Keratinocyte (primary cell): ENCODE measurements around the gene STX19. TPM values are rescaled to one million over a fixed set of nuclear protein-coding genes. Genes with fewer than 3 reads are reported as not detected.

Experiments
- DNase-seq: peaks from one replicate; pipeline ENCODE4 v3.0.0-alpha.2; 2011; ENCODE audit warnings: low read depth, missing footprints, low spot score
- FAIRE-seq: peaks from 2 replicates; lab custom pipeline; 2011; peaks lifted over from hg19 to GRCh38; lab: Jason Lieb, UNC
- H2AFZ ChIP-seq: 2 replicates; pipeline ENCODE4 v1.6.0; 2012; ENCODE audit warnings: low read length, control low read depth, inconsistent platforms; ENCODE audit not compliant: control insufficient read depth
- H3K27ac ChIP-seq: 2 replicates; pipeline ENCODE4 v1.5.1; 2011; ENCODE audit warnings: low read length; ENCODE audit not compliant: control insufficient read depth, insufficient read depth
- H3K27me3 ChIP-seq: 3 replicates; pipeline ENCODE4 v1.6.0; 2011; ENCODE audit warnings: low read length; ENCODE audit not compliant: control insufficient read depth, insufficient read depth; ENCODE audit errors: extremely low read depth
- H3K36me3 ChIP-seq, 2 experiments: 2 replicates in 1 of 2; 3 replicates in 1 of 2; pipeline ENCODE4 v1.5.1; 2011; ENCODE audit warnings: low read length in 2 of 2, mild to moderate bottlenecking in 1 of 2; ENCODE audit not compliant: control insufficient read depth in 2 of 2, insufficient read depth in 2 of 2; ENCODE audit errors: extremely low read depth in 1 of 2
- H3K4me1 ChIP-seq: 3 replicates; pipeline ENCODE4 v1.5.1; 2011; ENCODE audit warnings: low read length; ENCODE audit not compliant: control insufficient read depth, insufficient read depth; ENCODE audit errors: extremely low read depth
- H3K4me2 ChIP-seq: 3 replicates; pipeline ENCODE4 v1.6.0; 2011; ENCODE audit warnings: low read depth, low read length; ENCODE audit not compliant: control insufficient read depth, insufficient read depth; ENCODE audit errors: extremely low read depth
- H3K4me3 ChIP-seq, 3 experiments: fragments of 200-600 bp in 1 of 3; sonication (generic) in 1 of 3; 2 replicates in 2 of 3; 3 replicates in 1 of 3; pipeline ENCODE4 v1.5.1; 2011 to 2016; ENCODE audit warnings: low read length in 3 of 3, mild to moderate bottlenecking in 3 of 3, control low read depth in 2 of 3, inconsistent platforms in 1 of 3, low read depth in 1 of 3, mixed read lengths in 1 of 3, mixed run types in 1 of 3, moderate library complexity in 1 of 3; ENCODE audit not compliant: control insufficient read depth in 2 of 3, insufficient read depth in 2 of 3; ENCODE audit errors: extremely low read depth in 1 of 3
- H3K79me2 ChIP-seq: 2 replicates; pipeline ENCODE4 v1.6.0; 2012; ENCODE audit warnings: low read length; ENCODE audit not compliant: control insufficient read depth, insufficient read depth
- H3K9ac ChIP-seq: 3 replicates; pipeline ENCODE4 v1.6.0; 2011; ENCODE audit warnings: low read length; ENCODE audit not compliant: control insufficient read depth, insufficient read depth; ENCODE audit errors: extremely low read depth
- H3K9me1 ChIP-seq: 3 replicates; pipeline ENCODE4 v1.6.0; 2011; ENCODE audit warnings: low read length; ENCODE audit not compliant: control insufficient read depth, insufficient read depth; ENCODE audit errors: extremely low read depth
- H3K9me3 ChIP-seq: 2 replicates; pipeline ENCODE4 v1.5.1; 2012; ENCODE audit warnings: low read depth, low read length; ENCODE audit not compliant: control insufficient read depth
- H4K20me1 ChIP-seq: 3 replicates; pipeline ENCODE4 v1.6.0; 2011; ENCODE audit warnings: low read length; ENCODE audit not compliant: control insufficient read depth, insufficient read depth; ENCODE audit errors: extremely low read depth
- CTCF ChIP-seq, 3 experiments: IDR thresholded peaks in 1 of 3; conservative IDR thresholded peaks in 1 of 3; optimal IDR thresholded peaks in 1 of 3; 2 replicates in 2 of 3; 3 replicates in 1 of 3; pipeline versions ENCODE3 to v1.5.1; 2011; ENCODE audit warnings: low read length in 3 of 3, mild to moderate bottlenecking in 3 of 3, moderate library complexity in 2 of 3, control low read depth in 1 of 3, inconsistent platforms in 1 of 3; ENCODE audit not compliant: insufficient read depth in 2 of 3; ENCODE audit errors: extremely low read depth in 1 of 3
- EZH2 ChIP-seq: IDR thresholded peaks from one replicate; pipeline ENCODE4 v1.6.1; 2012; ENCODE audit warnings: inconsistent platforms, mild to moderate bottlenecking, low read length, moderate library complexity
- dilution Hi-C: fragments of 300-500 bp; cut with MboI; formaldehyde crosslinking; loops from one replicate; pipeline ENCODE4 v1.7.0; 2020; ENCODE audit warnings: low sequenced_read_pairs; ENCODE audit not compliant: extremely low pct_ligation_motif_present
- polyA plus RNA-seq, 5 experiments: library from polyadenylated mRNA; depleted of rRNA in 3 of 5; stranded (reverse) in 3 of 5; stranded (forward) in 1 of 5; unstranded in 1 of 5; fragments of >200 nt; gene quantifications; 1 replicate in 1 of 5; 2 replicates in 3 of 5; 3 replicates in 1 of 5; pipeline versions ENCODE4 v1.2.1 to v1.2.3, GENCODE V29; 2011 to 2012; ENCODE audit warnings: missing spikeins in 2 of 5, low read depth in 1 of 5, low replicate concordance in 1 of 5

STX19 gene
- polyA plus RNA-seq, 1 donor (not counting 4 experiments of a cell fraction or from before 2014, with no cell fraction given): 0.30 TPM

- Histone ChIP-seq H3K27ac (no peak overlapping the region), H3K4me3 (no peak overlapping the region), H2AFZ (no peak overlapping the region), H3K27me3 (no peaks in the 10 kb centered on the region), H3K79me2 (no peaks in the 10 kb centered on the region), H3K4me1 (no peaks in the 10 kb centered on the region), H3K36me3 (peaks cover 0 to 1% of the 10 kb centered on the region in 2 experiments), H3K4me2 (no peak overlapping the region), H4K20me1 (no peaks in the 10 kb centered on the region), H3K9me1 (no peaks in the 10 kb centered on the region), H3K9me3 (no peaks in the 10 kb centered on the region), H3K9ac (no peak overlapping the region)
- no peak for TF ChIP-seq CTCF (optimal IDR thresholded peaks at IDR 0.05 in 1 of 3, IDR thresholded peaks at IDR 0.05 in 1 of 3, conservative IDR thresholded peaks at IDR 0.05 in 1 of 3; ENCODE audit: extremely low read depth in 1 of 3, insufficient read depth in 2 of 3, low read length in 3 of 3)
- TF ChIP-seq EZH2: no peak
- FAIRE-seq (no peak), DNase-seq (no peak)
- dilution Hi-C loops: no loop called here
Observed at GRCh38 chr3:94001827-94002495, 26.4 kb downstream of the STX19 start.

- dilution Hi-C loops: no loop called here
- Histone ChIP-seq H3K9ac (no peak overlapping the region), H3K9me3 (no peaks in the 10 kb centered on the region), H4K20me1 (no peaks in the 10 kb centered on the region), H3K9me1 (no peaks in the 10 kb centered on the region), H3K27me3 (no peaks in the 10 kb centered on the region), H3K4me1 (no peaks in the 10 kb centered on the region), H3K36me3 (no peaks in the 10 kb centered on the region), H3K4me2 (no peak overlapping the region), H3K4me3 (no peak overlapping the region), H3K79me2 (no peaks in the 10 kb centered on the region), H3K27ac (no peak overlapping the region), H2AFZ (no peak overlapping the region)
- TF ChIP-seq CTCF (optimal IDR thresholded peaks at IDR 0.05 in 1 of 3, IDR thresholded peaks at IDR 0.05 in 1 of 3, conservative IDR thresholded peaks at IDR 0.05 in 1 of 3; ENCODE audit: extremely low read depth in 1 of 3, insufficient read depth in 2 of 3, low read length in 3 of 3) (no peak), EZH2 (no peak)
- FAIRE-seq: no peak
- DNase-seq: no peak
Observed at GRCh38 chr3:94001191-94001590, 27.2 kb downstream of the STX19 start.
